A549 treated with AZD9567 at 1 μM for 4 hours (cell line): ENCODE results near the gene MRPS22. TPM values are rescaled to one million over a fixed set of nuclear protein-coding genes. Genes with fewer than 3 reads are reported as not detected.

Experiments used
- total RNA-seq: library from RNA; stranded (reverse); fragments of 200-300 nt; extraction: Qiagen RNA extraction; gene quantifications from 5 replicates; pipeline ENCODE4 v1.2.3, GENCODE V29; 2022; ENCODE audit not compliant: insufficient read depth

Gene MRPS22
- 35.7 to 45.3 TPM (median 43.3 TPM) in 5 replicates for total RNA-seq

GRCh38 chr3:139343895-139344856 lies at the start of gene MRPS22:
Gene MRPS22, plus strand, starts transcription at chr3:139344020. Its CDS starts 7 bp downstream, at chr3:139344027.

DNA sequence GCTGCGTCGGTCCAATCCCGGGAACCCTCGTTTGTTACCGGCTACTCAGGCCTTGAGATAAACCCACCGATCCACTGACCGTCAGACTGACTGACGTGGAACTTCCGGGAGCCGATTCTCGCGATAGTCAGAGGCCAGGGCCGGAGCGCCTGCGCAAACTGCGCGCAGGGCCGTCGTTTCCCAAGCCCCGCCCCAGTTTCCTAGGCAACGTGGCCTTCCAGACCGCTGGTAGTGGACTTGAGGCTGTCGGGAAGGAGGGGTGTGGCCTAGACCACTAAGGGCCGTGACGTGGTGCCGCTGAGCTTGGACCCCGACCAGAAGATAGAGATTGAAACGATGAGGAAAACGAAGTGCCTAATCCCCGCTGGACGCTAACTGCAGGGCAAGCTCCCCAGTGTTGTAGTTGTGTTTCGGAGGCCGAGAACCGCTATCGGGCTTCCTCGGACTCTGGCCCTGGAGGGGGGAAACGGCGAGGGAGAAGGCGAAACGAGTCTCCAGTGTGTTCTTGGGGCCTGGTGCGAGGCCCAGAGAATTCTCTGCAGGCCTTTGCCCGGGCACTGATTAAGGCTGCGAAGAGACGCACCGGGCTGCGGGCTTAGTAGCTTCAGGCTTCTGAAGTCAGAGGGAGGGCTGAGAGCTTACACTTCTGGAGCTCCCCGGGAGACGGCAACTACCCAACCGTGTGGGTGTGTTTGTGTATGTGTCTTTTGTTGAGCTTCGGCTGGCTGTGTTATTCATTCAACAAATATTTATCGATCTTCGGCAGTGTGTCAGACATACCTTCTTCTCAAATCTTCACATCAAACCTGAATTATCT lies 45.9 kb downstream of the MRPS22 start, which contains the start of gene COPB2:
COPB2 (minus strand) TSS at position 96 of the 817 bp plus-strand sequence. CDS start 97 bp downstream, outside the sequence.

Other genes with a start within 250 kb of the MRPS22 start
- 60.6 to 70.6 TPM (median 63.1 TPM) in 5 replicates for gene COPB2, start 45.6 kb downstream of the MRPS22 start, total RNA-seq
- gene RBP2, start 132.5 kb downstream of the MRPS22 start, total RNA-seq: not detected in 5 replicates
- gene RBP1, start 195.7 kb downstream of the MRPS22 start, total RNA-seq: 3.9 to 7.2 TPM (median 4.3 TPM) in 5 replicates